ENCODE measurements around the gene INTS3. TPM values are rescaled to one million over a fixed set of nuclear protein-coding genes. Genes with fewer than 3 reads are reported as not detected.

The INTS3 gene
- total and polyA plus RNA-seq, 7 donors: 11.3 to 29.0 (median 22.1) TPM

GRCh38 chr1:153693466-153693865, 34.4 kb upstream of the INTS3 start:
- no peak for TF ChIP-seq CTCF (IDR thresholded peaks at IDR 0.05)
- Histone ChIP-seq H3K27me3 (ENCODE audit: insufficient read depth in 3 of 3, low read length in 2 of 3) (no peaks in the 10 kb centered on the region), H3K27ac (no peak overlapping the region), H3K4me3 (no peak overlapping the region), H3K4me1 (no peaks in the 10 kb centered on the region), H3K9me3 (no peaks in the 10 kb centered on the region), H3K36me3 (ENCODE audit: insufficient read depth in 1 of 2, low read depth in 1 of 2) (no peaks in the 10 kb centered on the region)
- DNase-seq: no peak
- 65 to 74% (median 68%) methylated on average over 4 of the region's 4 CpGs for WGBS, 3 donors
- ATAC-seq: no peak
- intact Hi-C loops (cut with DNase I): no loop called here

DNA sequence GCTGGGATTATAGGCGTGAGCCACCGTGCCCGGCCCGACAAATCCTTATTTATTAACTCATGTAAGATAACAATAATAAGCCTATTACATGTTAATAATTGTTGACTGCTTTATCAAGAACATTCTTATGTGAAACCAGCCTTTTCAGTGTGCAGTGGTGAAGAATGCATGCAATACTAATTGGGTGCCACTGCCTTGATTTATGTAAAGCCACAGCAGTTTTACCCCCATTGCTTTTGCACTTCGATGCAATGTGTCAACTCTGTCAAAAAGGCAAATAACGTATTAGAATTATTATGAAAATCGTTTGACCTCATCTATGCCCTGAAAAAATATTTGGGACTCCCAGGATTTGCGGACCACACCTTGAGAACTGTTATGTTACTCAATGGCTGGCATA, 31.1 kb upstream of the INTS3 start:
- Histone ChIP-seq H3K36me3 (ENCODE audit: insufficient read depth in 1 of 2, low read depth in 1 of 2) (no peaks in the 10 kb centered on the region), H3K27me3 (ENCODE audit: insufficient read depth in 3 of 3, low read length in 2 of 3) (no peaks in the 10 kb centered on the region), H3K4me1 (peaks cover 6% of the 10 kb centered on the region), H3K27ac (peak overlapping the region; percentile 64), H3K9me3 (no peaks in the 10 kb centered on the region), H3K4me3 (no peak overlapping the region)
- no peak for TF ChIP-seq CTCF (IDR thresholded peaks at IDR 0.05)
- 86 to 88% (median 87%) methylated on average over 8 of the region's 8 CpGs for WGBS, 3 donors
- ATAC-seq (no peak), DNase-seq (no peak)
- intact Hi-C loops (cut with DNase I): no loop called here

DNA sequence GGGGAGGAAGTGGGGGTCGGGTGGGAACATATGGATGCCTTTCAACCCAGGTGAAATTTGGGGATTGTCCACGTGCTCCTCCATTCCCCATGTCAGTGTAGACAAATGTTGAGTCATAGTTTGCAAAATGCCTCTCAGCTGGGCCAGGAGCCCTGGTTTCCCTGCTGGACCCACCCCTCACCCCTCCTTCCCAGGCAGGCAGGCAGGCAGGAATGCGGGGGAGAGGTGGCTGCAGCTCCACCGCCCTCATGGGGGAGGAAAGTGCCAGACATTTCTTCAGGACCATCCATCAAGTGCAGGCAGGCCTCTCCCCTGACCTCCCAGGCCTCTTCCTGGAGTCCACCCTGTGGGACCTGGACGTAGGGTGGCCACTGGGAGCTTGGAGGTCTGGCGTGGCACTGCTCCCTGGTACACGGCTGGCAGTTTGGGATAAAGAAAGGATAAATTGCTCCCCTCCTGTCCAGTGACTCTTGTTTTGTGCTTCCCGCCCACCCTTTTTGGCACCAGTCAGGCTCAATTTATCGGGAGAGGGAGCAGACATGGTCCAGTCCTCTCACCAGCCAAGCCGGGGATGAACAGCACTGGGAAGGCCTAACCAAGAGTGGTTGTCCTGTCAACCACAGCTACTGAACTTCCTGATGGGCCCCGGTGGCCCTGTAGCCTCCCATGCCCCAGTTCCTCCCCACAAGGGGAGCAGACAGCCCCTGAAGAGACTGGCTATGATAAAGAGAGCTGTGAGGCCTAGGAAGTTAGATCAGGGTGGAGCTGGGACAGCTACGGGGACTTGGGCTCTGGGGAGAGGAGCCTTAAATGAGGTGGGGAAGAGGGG, 30.4 kb upstream of the INTS3 start:
- Histone ChIP-seq H3K36me3 (ENCODE audit: insufficient read depth in 1 of 2, low read depth in 1 of 2) (no peaks in the 10 kb centered on the region), H3K4me1 (peaks cover 6% of the 10 kb centered on the region), H3K9me3 (no peaks in the 10 kb centered on the region), H3K4me3 (peak overlapping the region; percentile 7), H3K27ac (peak overlapping the region; percentile 64), H3K27me3 (ENCODE audit: insufficient read depth in 3 of 3, low read length in 2 of 3) (no peaks in the 10 kb centered on the region)
- DNase-seq (peak; percentile 69 to 73), ATAC-seq (peak in 3 of 4 donors; percentile 34 to 55 (median 48))
- intact Hi-C loops (cut with DNase I): no loop called here
- 60 to 72% (median 67%) methylated on average over 12 of the region's 12 CpGs for WGBS, 3 donors
- no peak for TF ChIP-seq CTCF (IDR thresholded peaks at IDR 0.05)

DNA sequence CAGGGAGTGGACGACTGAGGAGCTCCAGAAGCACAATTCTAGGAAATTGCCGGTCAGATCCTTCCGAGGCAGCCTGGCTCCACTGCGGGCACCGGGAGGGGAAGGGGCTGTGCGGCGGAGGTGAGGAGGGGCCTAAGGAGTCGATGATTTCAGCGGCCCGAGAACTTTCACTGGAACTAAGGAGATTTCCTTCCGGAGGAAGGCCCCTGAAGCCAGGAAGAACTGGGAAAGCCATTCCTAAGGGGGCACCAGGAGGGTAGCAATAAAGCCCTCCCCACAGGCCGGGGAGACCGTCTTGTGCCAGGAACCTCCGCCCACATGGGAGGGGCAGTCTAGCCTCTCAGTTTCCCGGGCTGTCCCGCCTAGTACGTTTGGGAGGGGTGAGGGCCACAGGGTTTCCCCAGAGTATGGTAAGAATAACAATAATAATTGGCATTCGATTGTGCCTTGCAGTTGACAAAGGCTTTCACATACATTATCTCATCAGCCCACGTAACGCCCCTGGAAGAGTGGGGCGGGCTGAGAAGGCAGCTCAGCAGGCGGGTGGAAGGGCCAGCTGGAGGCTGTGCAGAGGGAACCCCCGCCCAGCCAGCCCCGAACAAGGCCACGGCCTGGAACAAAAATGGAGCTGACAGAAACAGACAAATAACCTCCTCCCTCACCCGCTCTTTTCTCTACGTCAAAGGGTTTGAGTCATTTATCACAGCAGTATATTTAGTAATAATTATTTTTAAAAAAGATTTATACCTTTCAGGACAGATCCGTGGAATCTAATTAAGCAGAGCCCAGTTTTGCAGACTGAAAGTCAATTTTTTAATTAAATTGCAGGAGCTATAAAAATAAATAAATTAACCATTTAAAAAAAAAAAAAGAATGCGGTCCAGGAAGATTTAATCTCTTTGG, 29.6 kb upstream of the INTS3 start:
- ATAC-seq: peak; percentile 44 to 77 (median 66)
- no peak for TF ChIP-seq CTCF (IDR thresholded peaks at IDR 0.05)
- Histone ChIP-seq H3K27me3 (ENCODE audit: insufficient read depth in 3 of 3, low read length in 2 of 3) (no peaks in the 10 kb centered on the region), H3K4me1 (peaks cover 6% of the 10 kb centered on the region), H3K4me3 (peak overlapping the region; percentile 7), H3K27ac (peak overlapping the region; percentile 64), H3K9me3 (no peaks in the 10 kb centered on the region), H3K36me3 (ENCODE audit: insufficient read depth in 1 of 2, low read depth in 1 of 2) (no peaks in the 10 kb centered on the region)
- DNase-seq: peak; percentile 72 to 77
- intact Hi-C loops (cut with DNase I): no loop called here
- 34 to 35% (median 35%) methylated on average over 29 of the region's 29 CpGs for WGBS, 3 donors
